ENCODE measurements around the gene PRKD1. TPM values are rescaled to one million over a fixed set of nuclear protein-coding genes. Genes with fewer than 3 reads are reported as not detected.
"Not testable (repeated sequence)": the region's sequence is repeated elsewhere in the genome, so short reads cannot be mapped to it uniquely, and the experiment has no call there.

PRKD1 gene
- total RNA-seq, 1 experiment from 2014 or later = 0.36 TPM

- no peak for DNase-seq
- Histone ChIP-seq H3K4me3 (ENCODE audit: low read depth, low read length) (no peak overlapping the region), H3K4me1 (no peaks in the 10 kb centered on the region), H3K36me3 (ENCODE audit: control insufficient read depth, insufficient read depth, low read length) (no peaks in the 10 kb centered on the region), H3K27me3 (replicated peaks; ENCODE audit: control insufficient read depth, insufficient read depth, low read length) (no peaks in the 10 kb centered on the region), H3K9me3 (no peaks in the 10 kb centered on the region)
- intact Hi-C loops (cut with micrococcal nuclease; ENCODE audit: unreplicated experiment) = no loop called here
- no TSS peak for BruUV-seq (replicated peaks)
- ChIA-PET CTCF (no interaction called here), POLR2A (no interaction called here)
- TF ChIP-seq CTCF (IDR thresholded peaks at IDR 0.05; ENCODE audit: insufficient read depth in 1 of 2, low read depth in 1 of 2, low read length in 1 of 2, severe bottlenecking in 1 of 2, unreplicated experiment in 1 of 2) = no peak
- H3K4me3 Mint-ChIP-seq (ENCODE audit: unreplicated experiment) = no peak overlapping the region
- no peak overlapping the region for H3K27ac Mint-ChIP-seq (ENCODE audit: unreplicated experiment)
- H3K36me3 Mint-ChIP-seq (ENCODE audit: insufficient read depth, unreplicated experiment) = no peaks in the 10 kb centered on the region
- H3K27me3 Mint-ChIP-seq (ENCODE audit: insufficient read depth, unreplicated experiment) = peaks cover 6% of the 10 kb centered on the region
- no peaks in the 10 kb centered on the region for H3K9me3 Mint-ChIP-seq (ENCODE audit: unreplicated experiment)
- H3K4me1 Mint-ChIP-seq (ENCODE audit: low read depth, unreplicated experiment) = no peaks in the 10 kb centered on the region
Measured at GRCh38 chr14:29705801-29706200, 221.8 kb downstream of the PRKD1 start.

GRCh38 chr14:29689597-29689996 is 238.1 kb downstream of the PRKD1 start:
- H3K4me3 ChIP-seq (ENCODE audit: low read depth, low read length); H3K27me3 ChIP-seq (replicated peaks; ENCODE audit: control insufficient read depth, insufficient read depth, low read length); H3K4me1 ChIP-seq; intact Hi-C loops (cut with micrococcal nuclease; ENCODE audit: unreplicated experiment); DNase-seq; H3K4me1 Mint-ChIP-seq (ENCODE audit: low read depth, unreplicated experiment); H3K9me3 ChIP-seq; H3K27ac Mint-ChIP-seq (ENCODE audit: unreplicated experiment); H3K4me3 Mint-ChIP-seq (ENCODE audit: unreplicated experiment); POLR2A ChIA-PET; CTCF ChIA-PET; H3K36me3 ChIP-seq (ENCODE audit: control insufficient read depth, insufficient read depth, low read length); H3K36me3 Mint-ChIP-seq (ENCODE audit: insufficient read depth, unreplicated experiment); H3K27me3 Mint-ChIP-seq (ENCODE audit: insufficient read depth, unreplicated experiment); H3K9me3 Mint-ChIP-seq (ENCODE audit: unreplicated experiment); BruUV-seq (replicated peaks): not testable (repeated sequence)

GRCh38 chr14:29687866-29688265 is 239.8 kb downstream of the PRKD1 start:
- TF ChIP-seq CTCF (IDR thresholded peaks at IDR 0.05; ENCODE audit: insufficient read depth in 1 of 2, low read depth in 1 of 2, low read length in 1 of 2, severe bottlenecking in 1 of 2, unreplicated experiment in 1 of 2) = no peak
- CTCF ChIA-PET = no interaction called here
- Mint-ChIP-seq H3K4me1 (ENCODE audit: low read depth, unreplicated experiment) (no peaks in the 10 kb centered on the region), H3K4me3 (ENCODE audit: unreplicated experiment) (no peak overlapping the region), H3K36me3 (ENCODE audit: insufficient read depth, unreplicated experiment) (no peaks in the 10 kb centered on the region), H3K27me3 (ENCODE audit: insufficient read depth, unreplicated experiment) (no peaks in the 10 kb centered on the region), H3K9me3 (ENCODE audit: unreplicated experiment) (peaks cover 9% of the 10 kb centered on the region), H3K27ac (ENCODE audit: unreplicated experiment) (no peak overlapping the region)
- Histone ChIP-seq H3K4me3 (ENCODE audit: low read depth, low read length) (no peak overlapping the region), H3K36me3 (ENCODE audit: control insufficient read depth, insufficient read depth, low read length) (no peaks in the 10 kb centered on the region), H3K27me3 (replicated peaks; ENCODE audit: control insufficient read depth, insufficient read depth, low read length) (no peaks in the 10 kb centered on the region), H3K4me1 (no peaks in the 10 kb centered on the region), H3K9me3 (no peaks in the 10 kb centered on the region)
- POLR2A ChIA-PET = no interaction called here
- no peak for DNase-seq
- no TSS peak for BruUV-seq (replicated peaks)
- intact Hi-C loops (cut with micrococcal nuclease; ENCODE audit: unreplicated experiment) = no loop called here

GRCh38 chr14:29687071-29687765 is 240.4 kb downstream of the PRKD1 start:
- no peaks in the 10 kb centered on the region for H3K9me3 ChIP-seq
- intact Hi-C loops (cut with micrococcal nuclease; ENCODE audit: unreplicated experiment) = no loop called here
- DNase-seq = no peak

More at GRCh38 chr14:29687071-29687765, 240.4 kb downstream of the PRKD1 start:
- Mint-ChIP-seq H3K9me3 (ENCODE audit: unreplicated experiment) (peaks cover 9% of the 10 kb centered on the region), H3K27me3 (ENCODE audit: insufficient read depth, unreplicated experiment) (no peaks in the 10 kb centered on the region), H3K27ac (ENCODE audit: unreplicated experiment) (no peak overlapping the region), H3K4me3 (ENCODE audit: unreplicated experiment) (no peak overlapping the region), H3K36me3 (ENCODE audit: insufficient read depth, unreplicated experiment) (no peaks in the 10 kb centered on the region), H3K4me1 (ENCODE audit: low read depth, unreplicated experiment) (no peaks in the 10 kb centered on the region)
- ChIA-PET POLR2A (no interaction called here), CTCF (no interaction called here)
- no TSS peak for BruUV-seq (replicated peaks)
- no peaks in the 10 kb centered on the region for H3K36me3 ChIP-seq (ENCODE audit: control insufficient read depth, insufficient read depth, low read length)
- H3K27me3 ChIP-seq (replicated peaks; ENCODE audit: control insufficient read depth, insufficient read depth, low read length) = no peaks in the 10 kb centered on the region
- H3K4me3 ChIP-seq (ENCODE audit: low read depth, low read length) = no peak overlapping the region
- no peak for TF ChIP-seq CTCF (IDR thresholded peaks at IDR 0.05; ENCODE audit: insufficient read depth in 1 of 2, low read depth in 1 of 2, low read length in 1 of 2, severe bottlenecking in 1 of 2, unreplicated experiment in 1 of 2)
- no peaks in the 10 kb centered on the region for H3K4me1 ChIP-seq
